Transverse colon (tissue), 4 donors: ENCODE data around the gene RBBP9. TPM values are rescaled to one million over a fixed set of nuclear protein-coding genes. Genes with fewer than 3 reads are reported as not detected.

Source experiments
- DNase-seq: peaks from one replicate; pipeline ENCODE4 v3.0.0-alpha.2; 2019
- H3K27ac ChIP-seq, 4 donors: fragments of 200-600 bp; sonication (generic); 2 replicates each; pipeline ENCODE4 v1.5.1; 2016 to 2018; ENCODE audit warnings: inconsistent platforms in 4 of 4
- H3K27me3 ChIP-seq: fragments of 200-600 bp; sonication (generic); 2 replicates; pipeline ENCODE4 v1.5.1; 2017; ENCODE audit warnings: inconsistent platforms
- H3K36me3 ChIP-seq, 4 donors: fragments of 200-600 bp; sonication (generic); 2 replicates each; pipeline ENCODE4 v1.5.1; 2017 to 2019; ENCODE audit warnings: inconsistent platforms in 4 of 4
- H3K4me1 ChIP-seq, 4 donors: fragments of 200-600 bp; sonication (generic); 2 replicates each; pipeline ENCODE4 v1.5.1; 2017 to 2020; ENCODE audit warnings: inconsistent platforms in 4 of 4
- H3K4me3 ChIP-seq, 4 donors: fragments of 200-600 bp; sonication (generic); 1 replicate in 1 of 4; 2 replicates in 3 of 4; pipeline versions ENCODE4 v1.5.1 to v1.6.1; 2017 to 2019; ENCODE audit warnings: inconsistent platforms in 4 of 4
- H3K9me3 ChIP-seq, 2 donors: fragments of 200-600 bp; sonication (generic); 2 replicates each; pipeline ENCODE4 v1.5.1; 2017 to 2019; ENCODE audit warnings: inconsistent platforms in 2 of 2
- CTCF ChIP-seq, 5 experiments: fragments of 200-600 bp in 3 of 5; fragments of 450-650 bp in 2 of 5; sonication (generic) in 3 of 5; IDR thresholded peaks; 1 replicate in 2 of 5; 2 replicates in 3 of 5; pipeline ENCODE4 v1.5.1; 2016 to 2017; ENCODE audit warnings: antibody characterized with exemption in 5 of 5, inconsistent platforms in 3 of 5, mild to moderate bottlenecking in 2 of 5, moderate library complexity in 1 of 5
- EP300 ChIP-seq: sonication (generic); formaldehyde crosslinking; IDR thresholded peaks from one replicate; pipeline ENCODE4 v1.6.1; 2017; ENCODE audit warnings: antibody characterized with exemption, low read depth
- POLR2A ChIP-seq: fragments of 450-650 bp; IDR thresholded peaks from one replicate; pipeline ENCODE4 v1.6.1; 2016; ENCODE audit warnings: antibody characterized with exemption, mild to moderate bottlenecking, moderate library complexity
- POLR2AphosphoS5 ChIP-seq, 3 donors: sonication (generic); formaldehyde crosslinking; IDR thresholded peaks; one replicate each; pipeline ENCODE4 v1.6.1; 2016; ENCODE audit warnings: antibody characterized with exemption in 3 of 3
- WGBS, 2 donors: methylation state at CpG; one replicate each; pipeline ENCODE4 v1.1.5; 2018; ENCODE audit warnings: low coverage in 1 of 2; 5-methylcytosine and 5-hydroxymethylcytosine counted together
- in situ Hi-C, 4 donors: fragments of 200-750 bp; cut with MboI; loops; one replicate each; pipeline versions ENCODE4 v1.15.0 to v1.15.1; 2017; ENCODE audit warnings: low sequenced_read_pairs in 3 of 4, low pct_ligation_motif_present in 1 of 4, low pct_unique_long_range_greater_than_20kb in 1 of 4
- intact Hi-C: fragments of 100-400 bp; cut with DNase I; formaldehyde crosslinking; loops from one replicate; pipeline ENCODE4 v1.15.1; 2023; ENCODE audit warnings: low total_unique reads
- total RNA-seq, 4 donors: library from RNA; depleted of rRNA; stranded (reverse); fragments of >200 nt; gene quantifications; one replicate each; pipeline ENCODE4 v1.1.0, GENCODE V29; 2016

The RBBP9 gene
- total RNA-seq, 4 donors from 2014 or later: 0.40 to 11.7 (median 6.0) TPM

- Histone ChIP-seq H3K27ac (no peak overlapping the region), H3K4me3 (no peak overlapping the region), H3K27me3 (no peaks in the 10 kb centered on the region), H3K9me3 (no peaks in the 10 kb centered on the region), H3K4me1 (no peaks in the 10 kb centered on the region), H3K36me3 (peaks cover 0 to 31% (median 14%) of the 10 kb centered on the region in 4 donors)
- 85 to 91% methylated on average over 5 of the region's 5 CpGs for WGBS, 2 donors
- intact Hi-C loops: no loop called here
- no peak for DNase-seq
- TF ChIP-seq POLR2A (no peak), CTCF (IDR thresholded peaks at IDR 0.05) (no peak), POLR2AphosphoS5 (IDR thresholded peaks at IDR 0.05) (no peak), EP300 (no peak)
- in situ Hi-C loops: no loop called here
Observed at GRCh38 chr20:18541741-18542140, 44.7 kb upstream of the RBBP9 start.

DNA sequence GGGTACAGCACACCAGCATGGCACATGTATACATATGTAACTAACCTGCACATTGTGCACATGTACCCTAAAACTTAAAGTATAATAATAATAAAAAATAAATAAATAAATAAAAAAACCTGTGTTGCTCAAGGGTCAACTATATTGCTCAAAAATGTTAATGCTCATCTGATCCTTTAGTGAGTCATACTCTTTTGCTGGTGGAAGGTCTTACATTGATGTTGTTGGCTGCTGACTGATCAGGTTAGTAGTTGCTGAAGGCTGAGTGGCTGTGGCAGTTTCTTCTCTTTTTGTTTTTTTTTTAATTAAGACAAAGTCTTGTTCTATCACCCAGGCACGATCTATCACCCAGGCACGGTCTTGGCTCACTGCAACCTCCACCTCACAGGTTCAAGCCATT is 40.6 kb upstream of the RBBP9 start:
- no peak for DNase-seq
- in situ Hi-C loops: no loop called here
- Histone ChIP-seq H3K27ac (no peak overlapping the region), H3K4me1 (no peaks in the 10 kb centered on the region), H3K4me3 (no peak overlapping the region), H3K27me3 (no peaks in the 10 kb centered on the region), H3K36me3 (peaks cover 0 to 39% (median 18%) of the 10 kb centered on the region in 4 donors), H3K9me3 (no peaks in the 10 kb centered on the region)
- TF ChIP-seq CTCF (IDR thresholded peaks at IDR 0.05): no peak
- no peak for TF ChIP-seq POLR2AphosphoS5 (IDR thresholded peaks at IDR 0.05)
- TF ChIP-seq POLR2A: no peak
- TF ChIP-seq EP300: no peak
- 95 to 100% methylated on average over 2 of the region's 2 CpGs for WGBS, 2 donors
- intact Hi-C loops: no loop called here

- in situ Hi-C loops: no loop called here
Observed at GRCh38 chr20:18533978-18534644, 37.1 kb upstream of the RBBP9 start.

DNA sequence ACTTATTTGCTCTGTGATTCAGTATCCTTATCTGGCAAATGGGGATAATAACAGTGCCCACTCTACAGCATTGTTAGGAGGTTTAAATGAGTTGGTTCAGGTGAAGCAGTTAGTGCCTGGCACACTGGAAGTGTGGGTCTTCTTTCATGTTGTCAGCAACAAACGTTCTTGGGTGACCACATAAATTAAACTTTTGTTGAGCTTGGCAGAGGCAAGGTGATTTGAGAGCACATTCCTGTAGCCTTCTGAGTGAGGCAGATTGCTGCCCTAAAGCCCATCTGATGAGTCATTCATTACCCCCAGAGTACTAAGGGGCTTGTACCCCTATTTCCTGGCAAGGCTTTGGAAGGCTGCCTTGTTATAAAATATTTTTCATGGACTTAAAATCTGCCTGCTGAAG is 36.5 kb upstream of the RBBP9 start:
- DNase-seq: no peak
- Histone ChIP-seq H3K9me3 (no peaks in the 10 kb centered on the region), H3K27ac (no peak overlapping the region), H3K27me3 (no peaks in the 10 kb centered on the region), H3K36me3 (peaks cover 0 to 57% (median 24%) of the 10 kb centered on the region in 4 donors), H3K4me1 (no peaks in the 10 kb centered on the region), H3K4me3 (no peak overlapping the region)
- intact Hi-C loops: no loop called here
- TF ChIP-seq POLR2AphosphoS5 (IDR thresholded peaks at IDR 0.05) (no peak), CTCF (IDR thresholded peaks at IDR 0.05) (no peak), EP300 (no peak), POLR2A (no peak)
- 43% methylated on average over 1 of the region's 1 CpG; no CpG with 5 or more reads in 1 of the 2 donors for WGBS, 2 donors
- in situ Hi-C loops: no loop called here

More at GRCh38 chr20:18533978-18534644, 37.1 kb upstream of the RBBP9 start:
- no peak for DNase-seq
- TF ChIP-seq POLR2A (no peak), POLR2AphosphoS5 (IDR thresholded peaks at IDR 0.05) (no peak), EP300 (no peak), CTCF (IDR thresholded peaks at IDR 0.05) (no peak)
- no peak overlapping the region for H3K27ac ChIP-seq
- H3K27me3 ChIP-seq: no peaks in the 10 kb centered on the region
- H3K4me1 ChIP-seq: no peaks in the 10 kb centered on the region
- no peaks in the 10 kb centered on the region for H3K9me3 ChIP-seq
- H3K36me3 ChIP-seq: peaks cover 0 to 57% (median 23%) of the 10 kb centered on the region in 4 donors
- no peak overlapping the region for H3K4me3 ChIP-seq
- WGBS, 2 donors: 54 to 69% methylated on average over 4 to 6 of the region's 6 CpGs
- intact Hi-C loops: no loop called here
